Measurements from ENCODE around the gene BDH1.

GRCh38 chr3:197501496-197501878, 54.3 kb downstream of the BDH1 start:
- TF ChIP-seq CTCF (IDR thresholded peaks at IDR 0.05; ENCODE audit: borderline replicate concordance, extremely low read depth, low read length, poor library complexity, severe bottlenecking), result no peak
- no peak for TF ChIP-seq EZH2 (IDR thresholded peaks at IDR 0.05; ENCODE audit: borderline replicate concordance, low read depth, low read length, severe bottlenecking)

Data from DND-41 (cell line).